GM21529 (cell line): ENCODE data around the gene RBM12.

Experiments
- ATAC-seq: cut with Tn5 transposase; IDR thresholded peaks from one replicate; pipeline ENCODE4 v1.9.1; 2021; ENCODE audit not compliant: unreplicated experiment

The RBM12 gene

GRCh38 chr20:35602851-35603495, 61.7 kb downstream of the RBM12 start:
- no peak for ATAC-seq

DNA sequence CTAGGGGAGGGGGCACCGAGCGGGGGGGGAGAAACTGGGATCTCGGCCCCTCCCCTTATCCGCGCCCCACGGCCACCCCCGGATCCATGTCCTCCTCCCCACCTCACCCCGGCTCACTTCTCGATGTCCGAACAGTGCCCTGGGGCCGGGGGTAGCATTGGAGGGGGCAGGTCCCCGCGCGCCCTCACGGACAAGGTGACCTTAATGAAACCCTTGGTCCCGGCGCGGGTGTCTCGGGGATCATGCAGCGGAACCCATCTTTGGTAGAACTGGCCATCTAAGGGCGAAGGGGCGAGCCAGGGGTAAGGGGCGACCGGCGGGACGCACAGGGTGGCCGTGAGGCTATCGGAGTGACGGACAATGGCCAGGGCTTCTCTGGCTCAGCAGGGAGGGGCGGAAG, 62.7 kb downstream of the RBM12 start:
- ATAC-seq, result no peak

DNA sequence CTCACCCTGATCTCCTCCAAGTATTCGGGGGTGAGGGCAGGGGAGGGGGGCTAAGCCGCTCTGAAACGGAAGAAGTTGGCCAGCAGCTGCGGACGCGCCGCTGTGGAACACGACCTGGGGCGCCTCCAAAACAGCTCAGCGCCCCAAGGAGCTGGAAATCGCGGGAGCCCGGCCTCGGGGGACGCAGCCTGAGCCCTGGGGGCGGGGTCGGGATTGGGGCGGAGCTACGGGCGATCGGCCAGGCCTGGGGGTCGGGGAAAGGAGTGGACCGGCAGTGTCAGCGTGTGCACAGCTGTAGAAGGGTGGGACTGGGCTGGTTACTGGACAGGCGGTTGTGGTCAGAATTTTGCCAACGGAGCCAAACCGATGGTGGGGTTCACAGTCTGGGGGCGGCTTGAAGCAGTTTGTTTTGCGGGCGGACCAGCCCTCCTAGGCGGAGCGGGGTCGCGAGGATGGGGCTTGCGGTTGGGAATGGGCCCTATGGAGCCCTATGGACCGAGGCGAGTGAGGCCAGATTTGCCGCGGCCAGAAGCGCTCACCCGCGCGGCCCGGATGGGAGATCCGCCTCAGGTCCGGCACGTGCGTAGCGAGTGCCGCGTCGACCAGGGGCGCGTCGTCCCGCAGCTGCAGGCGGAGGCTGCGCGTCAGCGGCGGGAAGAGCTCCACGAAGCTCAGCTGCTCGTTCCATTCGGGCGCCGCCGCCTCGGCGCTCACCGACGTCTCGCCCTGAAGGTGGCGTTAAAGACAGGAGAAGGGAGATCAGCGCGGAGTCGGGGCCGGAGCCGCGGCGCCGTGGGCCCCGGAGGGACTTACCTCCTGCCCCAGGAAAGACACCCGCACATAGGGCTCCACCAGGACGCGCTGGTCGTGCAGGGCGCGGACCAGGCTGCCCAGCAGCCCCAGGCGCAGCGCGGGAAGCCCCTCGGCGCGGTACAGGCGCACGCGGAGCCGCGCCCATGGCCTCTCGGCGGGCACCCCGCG, 63.4 kb downstream of the RBM12 start:
- no peak for ATAC-seq

DNA sequence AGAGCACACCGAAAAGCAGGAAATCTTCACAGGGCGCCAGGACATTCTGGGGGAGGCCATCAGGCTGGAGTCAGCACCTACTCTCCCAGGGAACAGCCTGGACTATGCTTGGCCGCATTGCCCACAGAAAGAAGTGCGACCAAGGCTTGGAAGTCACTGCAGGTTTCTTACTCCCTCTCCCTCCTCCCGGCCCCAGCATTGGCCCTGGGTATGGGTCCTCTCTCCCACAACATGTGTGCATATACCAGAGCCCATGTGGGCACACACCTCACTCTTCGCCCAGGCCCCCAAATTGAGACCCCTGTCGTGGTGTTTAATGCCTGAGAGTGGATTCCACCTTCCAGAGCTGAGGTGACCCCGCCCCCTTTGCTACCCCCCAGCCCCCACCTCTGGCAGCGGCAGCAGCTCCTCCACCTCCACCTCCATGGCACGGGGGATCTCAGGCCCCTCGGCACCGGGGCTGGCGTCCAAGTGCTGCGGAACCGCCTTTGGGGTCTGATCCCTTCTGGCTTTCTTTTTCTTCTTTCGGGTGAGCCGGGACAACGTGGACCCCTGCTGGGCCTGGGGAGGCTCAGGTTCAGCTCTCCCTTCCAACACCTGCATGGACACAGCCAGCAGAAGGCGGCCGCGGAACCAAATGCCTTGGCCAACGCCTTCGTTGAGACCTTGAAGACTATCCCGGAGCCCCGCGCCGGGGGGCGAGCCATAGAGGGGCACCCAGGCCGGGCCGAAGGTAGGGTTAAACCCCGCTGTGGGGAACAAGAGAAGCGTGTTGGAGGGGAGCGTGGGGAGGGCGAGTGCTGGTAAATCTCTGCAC, 64.3 kb downstream of the RBM12 start:
- ATAC-seq, result no peak

GRCh38 chr20:35599776-35600120, 65.0 kb downstream of the RBM12 start:
- ATAC-seq, result no peak
